ACC112 (cell line): ENCODE measurements around the gene RBM20.
"Not testable (repeated sequence)": the region's sequence is repeated elsewhere in the genome, so short reads cannot be mapped to it uniquely, and the experiment has no call there.

Source experiments
- H2AFZ ChIP-seq: fragments of 200-600 bp; sonication (generic); one replicate; pipeline ENCODE4 v1.6.0; 2017; ENCODE audit warnings: antibody characterized with exemption, low read length; ENCODE audit not compliant: unreplicated experiment
- H3K27ac ChIP-seq: fragments of 200-600 bp; sonication (generic); 2 replicates; pipeline ENCODE4 v1.5.1; 2014; ENCODE audit warnings: low read depth, mild to moderate bottlenecking, antibody characterized with exemption, low read length, moderate library complexity
- H3K27me3 ChIP-seq: fragments of 200-600 bp; sonication (generic); 2 replicates; pipeline ENCODE4 v1.6.1; 2014; ENCODE audit warnings: mild to moderate bottlenecking, antibody characterized with exemption, low read length, moderate library complexity, mixed read lengths; ENCODE audit not compliant: insufficient read depth
- H3K36me3 ChIP-seq: fragments of 200-600 bp; sonication (generic); 2 replicates; pipeline ENCODE4 v1.6.1; 2016; ENCODE audit warnings: mild to moderate bottlenecking, antibody characterized with exemption, low read length, moderate library complexity, mixed read lengths; ENCODE audit not compliant: insufficient read depth
- H3K4me1 ChIP-seq: fragments of 200-600 bp; sonication (generic); one replicate; pipeline ENCODE4 v1.6.1; 2016; ENCODE audit warnings: low read length, mixed read lengths; ENCODE audit not compliant: insufficient read depth, unreplicated experiment, control insufficient read depth
- H3K4me3 ChIP-seq: fragments of 200-600 bp; sonication (generic); 2 replicates; pipeline ENCODE4 v1.5.1; 2014; ENCODE audit warnings: mild to moderate bottlenecking, low read depth, low read length
- H3K79me2 ChIP-seq: fragments of 200-600 bp; sonication (generic); one replicate; pipeline ENCODE4 v1.6.0; 2016; ENCODE audit warnings: low read length; ENCODE audit not compliant: control insufficient read depth, unreplicated experiment, insufficient read depth

The RBM20 gene

GRCh38 chr10:110695539-110695886 is 51.4 kb downstream of the RBM20 start:
- Histone ChIP-seq H3K4me3 (no peak overlapping the region), H3K36me3 (no peaks in the 10 kb centered on the region), H2AFZ (no peak overlapping the region), H3K27me3 (peaks cover 41% of the 10 kb centered on the region), H3K79me2 (no peaks in the 10 kb centered on the region), H3K27ac (no peak overlapping the region), H3K4me1 (no peaks in the 10 kb centered on the region)

GRCh38 chr10:110696436-110696835 is 52.3 kb downstream of the RBM20 start:
- no peak overlapping the region for H2AFZ ChIP-seq
- H3K36me3 ChIP-seq = no peaks in the 10 kb centered on the region
- peaks cover 33% of the 10 kb centered on the region for H3K27me3 ChIP-seq
- H3K79me2 ChIP-seq = no peaks in the 10 kb centered on the region
- H3K4me1 ChIP-seq = no peaks in the 10 kb centered on the region
- no peak overlapping the region for H3K27ac ChIP-seq
- no peak overlapping the region for H3K4me3 ChIP-seq

DNA sequence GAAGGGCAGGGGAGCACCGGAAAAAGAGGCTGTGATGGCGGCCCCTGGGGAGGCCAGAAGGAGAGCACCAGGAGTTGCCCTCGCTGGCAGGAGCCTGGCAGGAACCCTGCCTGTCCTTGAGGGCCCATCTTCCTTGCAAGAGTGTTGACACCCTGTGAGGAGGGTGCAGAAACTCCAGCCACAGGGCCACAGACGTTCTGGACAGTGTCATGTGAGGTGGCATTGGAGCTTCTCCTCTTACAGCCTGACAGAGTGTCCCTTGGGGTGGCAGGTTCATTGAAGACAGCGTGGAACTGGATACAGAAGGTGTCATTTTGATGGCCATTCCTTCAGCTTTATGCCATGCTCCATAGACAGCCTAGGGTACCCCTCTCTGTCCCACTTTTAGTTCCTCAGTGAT is 54.2 kb downstream of the RBM20 start:
- Histone ChIP-seq H3K4me3 (no peak overlapping the region), H3K27me3 (peaks cover 15% of the 10 kb centered on the region; the same call in 1 of the 2 replicates), H3K4me1 (no peaks in the 10 kb centered on the region), H2AFZ (no peak overlapping the region), H3K79me2 (no peaks in the 10 kb centered on the region), H3K27ac (no peak overlapping the region), H3K36me3 (no peaks in the 10 kb centered on the region)

GRCh38 chr10:110698782-110699201 is 54.7 kb downstream of the RBM20 start:
- no peak overlapping the region for H3K27ac ChIP-seq
- peaks cover 11% of the 10 kb centered on the region; the same call in 1 of the 2 replicates for H3K27me3 ChIP-seq
- H3K4me3 ChIP-seq = no peak overlapping the region
- no peak overlapping the region for H2AFZ ChIP-seq
- H3K4me1 ChIP-seq = no peaks in the 10 kb centered on the region
- H3K79me2 ChIP-seq = no peaks in the 10 kb centered on the region
- no peaks in the 10 kb centered on the region for H3K36me3 ChIP-seq

DNA sequence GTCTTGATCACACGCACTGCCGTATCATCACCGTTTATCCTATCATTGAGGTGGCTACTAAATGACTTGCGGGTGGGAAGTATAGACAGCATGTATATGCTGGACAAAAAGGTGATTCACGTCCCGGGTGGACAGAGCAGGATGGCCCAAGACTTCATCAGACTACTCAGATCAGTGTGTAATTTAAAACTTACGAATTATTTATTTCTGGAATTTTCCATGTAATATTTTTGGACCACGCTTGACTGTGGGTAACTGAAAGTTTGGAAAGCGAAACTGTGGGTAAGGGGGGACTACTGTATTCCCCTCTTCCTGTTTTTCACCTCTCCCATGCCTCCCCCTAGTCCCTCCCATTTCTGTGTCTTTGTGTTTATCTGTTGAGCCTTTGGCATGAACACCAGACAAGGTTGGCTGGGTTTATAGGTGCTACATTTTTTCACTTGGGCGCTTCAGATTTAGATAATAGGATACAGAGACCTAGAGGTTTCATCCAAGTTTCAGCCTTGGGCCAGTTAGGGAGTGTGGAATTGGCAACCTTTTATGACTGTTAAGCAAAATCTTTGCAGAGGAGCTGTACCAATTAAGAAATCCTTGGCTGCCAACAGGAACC is 55.8 kb downstream of the RBM20 start:
- no peak overlapping the region for H2AFZ ChIP-seq
- no peak overlapping the region for H3K4me3 ChIP-seq
- no peaks in the 10 kb centered on the region for H3K36me3 ChIP-seq
- no peak overlapping the region for H3K27ac ChIP-seq
- 0 out of 2 replicates have a peak, but pooled peaks cover 7% of the 10 kb centered on the region for H3K27me3 ChIP-seq
- no peaks in the 10 kb centered on the region for H3K4me1 ChIP-seq
- H3K79me2 ChIP-seq = no peaks in the 10 kb centered on the region

- 0 out of 2 replicates have a peak, but pooled peaks cover 6% of the 10 kb centered on the region for H3K27me3 ChIP-seq
- no peaks in the 10 kb centered on the region for H3K79me2 ChIP-seq
- no peaks in the 10 kb centered on the region for H3K4me1 ChIP-seq
- no peak overlapping the region for H3K4me3 ChIP-seq
- H3K27ac ChIP-seq = no peak overlapping the region
- no peak overlapping the region for H2AFZ ChIP-seq
- H3K36me3 ChIP-seq = no peaks in the 10 kb centered on the region
Observed at GRCh38 chr10:110700947-110701616, 56.9 kb downstream of the RBM20 start.

DNA sequence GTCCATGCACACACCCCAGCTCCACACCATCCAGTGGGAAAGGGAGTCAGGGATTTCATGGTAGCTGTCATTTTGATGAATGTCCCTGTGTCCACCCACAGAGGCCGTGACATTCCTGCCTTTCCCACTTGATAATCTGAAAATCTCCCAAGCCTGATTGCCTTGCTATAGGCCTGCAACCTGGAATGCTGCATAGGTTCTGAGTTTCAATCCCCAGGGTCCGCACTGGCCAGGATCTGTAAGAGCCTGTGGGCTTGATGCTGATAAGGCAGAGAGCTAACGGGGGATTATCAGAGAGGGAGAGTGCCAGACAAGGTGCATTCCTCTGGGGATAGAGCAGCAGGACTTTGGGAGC is 57.5 kb downstream of the RBM20 start:
- Histone ChIP-seq H3K79me2 (no peaks in the 10 kb centered on the region), H2AFZ (no peak overlapping the region), H3K4me3 (no peak overlapping the region), H3K36me3 (no peaks in the 10 kb centered on the region), H3K4me1 (peaks cover 4% of the 10 kb centered on the region), H3K27ac (no peak overlapping the region), H3K27me3 (0 out of 2 replicates have a peak, but pooled peaks cover under 1% of the 10 kb centered on the region)

DNA sequence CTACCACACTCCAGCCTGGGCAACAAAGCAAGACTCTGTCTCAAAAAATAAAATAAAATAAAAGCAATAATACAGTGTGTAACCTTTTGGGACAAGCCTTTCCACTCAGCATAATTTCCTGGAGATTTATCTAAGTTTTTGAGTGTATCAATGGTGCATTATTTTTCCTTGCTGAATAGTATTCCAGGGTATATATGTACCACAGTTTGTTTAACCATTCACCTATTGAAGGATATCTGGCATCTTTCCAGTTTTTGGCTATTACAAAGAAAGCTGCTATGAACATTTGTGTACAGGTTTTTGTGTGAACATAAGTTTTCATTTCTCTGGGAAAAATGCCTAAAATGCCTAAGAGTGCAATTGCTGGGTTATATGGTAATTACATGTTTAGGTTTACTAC is 59.9 kb downstream of the RBM20 start:
- Histone ChIP-seq H3K27me3 (no peaks in the 10 kb centered on the region), H3K4me1 (peaks cover 11% of the 10 kb centered on the region), H3K27ac (no peak overlapping the region), H3K4me3 (no peak overlapping the region), H3K79me2 (no peaks in the 10 kb centered on the region), H3K36me3 (no peaks in the 10 kb centered on the region), H2AFZ (no peak overlapping the region)

- peaks cover 11% of the 10 kb centered on the region for H3K4me1 ChIP-seq
- no peaks in the 10 kb centered on the region for H3K79me2 ChIP-seq
- H3K27ac ChIP-seq = no peak overlapping the region
- H3K36me3 ChIP-seq = no peaks in the 10 kb centered on the region
- H3K27me3 ChIP-seq = no peaks in the 10 kb centered on the region
- H3K4me3 ChIP-seq = no peak overlapping the region
- H2AFZ ChIP-seq = no peak overlapping the region
Observed at GRCh38 chr10:110704906-110705476, 60.9 kb downstream of the RBM20 start.

GRCh38 chr10:110705596-110705995 is 61.5 kb downstream of the RBM20 start:
- H2AFZ ChIP-seq, H3K79me2 ChIP-seq, H3K27ac ChIP-seq, H3K27me3 ChIP-seq, H3K36me3 ChIP-seq, H3K4me3 ChIP-seq: not testable (repeated sequence)
- H3K4me1 ChIP-seq = peaks cover 11% of the 10 kb centered on the region

- H3K79me2 ChIP-seq = no peaks in the 10 kb centered on the region
- H3K27me3 ChIP-seq = no peaks in the 10 kb centered on the region
- H3K36me3 ChIP-seq = no peaks in the 10 kb centered on the region
- H3K4me1 ChIP-seq = peaks cover 11% of the 10 kb centered on the region
- no peak overlapping the region for H3K27ac ChIP-seq
- peak overlapping the region; percentile 28 for H2AFZ ChIP-seq
- H3K4me3 ChIP-seq = peak overlapping the region; percentile 23; the same call in 1 of the 2 replicates
Observed at GRCh38 chr10:110706690-110707098, 62.6 kb downstream of the RBM20 start.
